Omental fat pad (tissue), 4 donors: ENCODE measurements around the gene DLGAP4. TPM values are rescaled to one million over a fixed set of nuclear protein-coding genes. Genes with fewer than 3 reads are reported as not detected.

Experiments used
- ATAC-seq: fragments of 150-250 bp; one replicate; pipeline ENCODE4 v1.9.1; 2016; ENCODE audit warnings: mild to moderate bottlenecking, moderate library complexity; ENCODE audit not compliant: low FRiP score
- DNase-seq: peaks from one replicate; pipeline ENCODE4 v3.0.0-alpha.2; 2019; ENCODE audit warnings: low spot score
- total RNA-seq, 4 donors: library from RNA; depleted of rRNA; stranded (reverse); fragments of >200 nt; gene quantifications; one replicate each; pipeline ENCODE4 v1.1.0, GENCODE V29; 2016
- TF ChIP-seq, protein P1 (sequence below), 3 donors: fragments of 450-650 bp; IDR thresholded peaks; one replicate each; pipeline ENCODE4 v1.5.1; 2016 to 2017; ENCODE audit warnings: antibody characterized with exemption in 3 of 3, mild to moderate bottlenecking in 3 of 3, moderate library complexity in 2 of 3

Gene DLGAP4
- total RNA-seq, 4 donors from 2014 or later: 26.0 to 42.6 (median 30.7) TPM

- no peak for DNase-seq
- no peak for ATAC-seq
- TF ChIP-seq, protein P1, sequence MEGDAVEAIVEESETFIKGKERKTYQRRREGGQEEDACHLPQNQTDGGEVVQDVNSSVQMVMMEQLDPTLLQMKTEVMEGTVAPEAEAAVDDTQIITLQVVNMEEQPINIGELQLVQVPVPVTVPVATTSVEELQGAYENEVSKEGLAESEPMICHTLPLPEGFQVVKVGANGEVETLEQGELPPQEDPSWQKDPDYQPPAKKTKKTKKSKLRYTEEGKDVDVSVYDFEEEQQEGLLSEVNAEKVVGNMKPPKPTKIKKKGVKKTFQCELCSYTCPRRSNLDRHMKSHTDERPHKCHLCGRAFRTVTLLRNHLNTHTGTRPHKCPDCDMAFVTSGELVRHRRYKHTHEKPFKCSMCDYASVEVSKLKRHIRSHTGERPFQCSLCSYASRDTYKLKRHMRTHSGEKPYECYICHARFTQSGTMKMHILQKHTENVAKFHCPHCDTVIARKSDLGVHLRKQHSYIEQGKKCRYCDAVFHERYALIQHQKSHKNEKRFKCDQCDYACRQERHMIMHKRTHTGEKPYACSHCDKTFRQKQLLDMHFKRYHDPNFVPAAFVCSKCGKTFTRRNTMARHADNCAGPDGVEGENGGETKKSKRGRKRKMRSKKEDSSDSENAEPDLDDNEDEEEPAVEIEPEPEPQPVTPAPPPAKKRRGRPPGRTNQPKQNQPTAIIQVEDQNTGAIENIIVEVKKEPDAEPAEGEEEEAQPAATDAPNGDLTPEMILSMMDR (IDR thresholded peaks at IDR 0.05): no peak
Observed at GRCh38 chr20:36339646-36340592, 33.8 kb downstream of the DLGAP4 start.

GRCh38 chr20:36340593-36340990, 34.5 kb downstream of the DLGAP4 start:
- ATAC-seq (no peak), DNase-seq (no peak)
- TF ChIP-seq, protein P1 (IDR thresholded peaks at IDR 0.05): no peak

DNA sequence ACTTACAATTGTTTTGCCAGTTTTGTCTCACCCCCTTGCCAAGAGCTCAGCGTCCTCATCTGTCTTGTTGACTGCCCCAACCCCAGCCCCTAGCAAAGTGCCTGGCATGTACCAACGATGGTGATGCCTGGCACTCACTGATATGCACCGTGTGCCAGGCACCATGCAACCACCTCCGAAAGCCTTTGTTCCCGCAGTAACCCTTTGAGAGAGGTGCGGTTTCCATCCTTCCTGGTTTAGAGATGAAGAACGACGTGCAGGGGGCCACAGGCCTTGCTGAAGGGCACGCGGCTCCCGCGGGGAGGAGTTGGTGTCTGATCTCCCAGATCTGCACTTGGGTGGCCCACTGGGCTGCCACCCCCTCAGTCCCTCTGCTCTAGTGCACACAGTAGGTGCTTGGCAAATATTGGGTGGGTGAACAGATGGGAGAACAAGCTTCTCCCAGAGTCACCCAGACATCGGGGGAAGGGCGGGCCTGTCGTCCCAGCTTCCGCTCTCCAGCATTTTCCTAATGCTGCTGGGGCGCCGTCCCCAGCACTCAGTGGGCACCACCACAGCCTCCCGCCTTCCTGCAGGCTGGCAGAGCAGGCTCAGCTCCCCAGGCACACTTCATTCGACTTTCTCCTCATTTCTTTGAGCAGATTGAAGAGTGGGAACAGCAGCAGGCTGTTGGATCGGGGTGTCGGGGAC, 35.3 kb downstream of the DLGAP4 start:
- TF ChIP-seq, protein P1 (IDR thresholded peaks at IDR 0.05): no peak
- ATAC-seq: no peak
- DNase-seq: no peak

DNA sequence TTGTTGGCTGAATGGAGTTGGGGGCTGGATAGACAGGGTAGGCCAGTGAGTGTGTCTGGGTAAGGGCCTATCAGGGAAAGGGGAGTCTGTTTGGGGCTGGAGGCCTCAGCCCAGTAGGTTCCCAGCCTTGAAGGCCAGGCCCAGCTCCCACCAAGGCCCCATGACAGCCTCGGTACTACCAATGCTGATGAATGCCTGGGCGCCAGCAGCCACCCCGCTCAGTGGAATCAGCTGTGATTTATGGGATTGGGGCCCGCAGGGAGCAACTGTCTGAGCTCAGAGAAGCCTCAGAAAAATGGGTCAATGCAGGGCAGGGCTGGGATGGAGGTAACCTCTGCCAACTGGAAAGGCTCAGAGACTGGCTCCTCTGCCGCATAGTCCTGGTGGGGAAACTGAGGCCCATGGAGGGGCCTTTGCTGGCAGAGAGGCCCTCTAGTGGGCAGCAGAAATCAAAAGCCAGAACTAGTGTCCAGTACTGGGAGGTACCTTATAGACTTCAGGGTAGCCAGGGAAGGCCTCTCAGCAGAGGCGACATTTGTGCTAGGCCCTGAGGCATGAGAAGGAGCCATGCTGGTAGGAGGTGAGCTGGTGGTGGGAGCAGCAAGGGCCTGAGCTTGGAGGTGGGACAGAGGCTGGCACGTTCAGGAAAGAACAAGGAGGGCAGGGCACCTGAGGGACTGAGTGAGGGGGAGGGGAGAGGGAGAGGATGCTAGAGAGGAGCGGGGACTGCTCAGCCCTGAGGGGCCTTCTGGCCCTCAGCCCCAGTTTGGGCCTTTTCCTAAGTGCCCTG, 36.4 kb downstream of the DLGAP4 start:
- no peak for ATAC-seq
- TF ChIP-seq, protein P1 (IDR thresholded peaks at IDR 0.05): no peak
- DNase-seq: no peak

DNA sequence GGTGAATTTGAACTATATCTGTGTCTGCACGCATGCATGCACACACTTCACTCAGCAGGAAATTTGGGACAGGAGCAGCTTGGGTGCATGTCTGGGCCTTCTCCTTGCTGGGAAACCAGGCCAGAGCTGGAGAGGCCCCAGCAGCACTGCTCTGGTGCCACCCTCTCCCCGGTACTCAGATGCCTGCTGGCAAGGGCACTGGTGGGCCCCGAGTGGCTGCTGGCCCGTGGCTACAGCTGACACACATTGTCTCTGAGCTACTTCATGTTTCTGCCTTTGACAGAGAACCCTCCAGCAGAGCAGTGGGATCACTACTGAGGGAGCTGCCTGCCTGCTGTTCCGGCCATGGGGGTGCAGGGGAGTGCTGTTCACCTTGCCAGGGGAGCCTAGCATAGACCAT, 37.5 kb downstream of the DLGAP4 start:
- no peak for DNase-seq
- ATAC-seq: no peak
- TF ChIP-seq, protein P1 (IDR thresholded peaks at IDR 0.05): no peak

GRCh38 chr20:36344517-36345132, 38.5 kb downstream of the DLGAP4 start:
- TF ChIP-seq, protein P1 (IDR thresholded peaks at IDR 0.05): no peak
- DNase-seq (no peak), ATAC-seq (no peak)
